Erythroblast (primary cell): Measurements from ENCODE around the gene DPY19L3.

Experiments
- GATA1 ChIP-seq: IDR thresholded peaks from 2 replicates; pipeline ENCODE4 v1.6.1; 2011; ENCODE audit warnings: low read depth, mild to moderate bottlenecking, control low read depth, low read length, moderate library complexity
- POLR2A ChIP-seq: IDR thresholded peaks from 2 replicates; pipeline ENCODE4 v1.6.1; 2011; ENCODE audit warnings: mild to moderate bottlenecking, low read length

DNA sequence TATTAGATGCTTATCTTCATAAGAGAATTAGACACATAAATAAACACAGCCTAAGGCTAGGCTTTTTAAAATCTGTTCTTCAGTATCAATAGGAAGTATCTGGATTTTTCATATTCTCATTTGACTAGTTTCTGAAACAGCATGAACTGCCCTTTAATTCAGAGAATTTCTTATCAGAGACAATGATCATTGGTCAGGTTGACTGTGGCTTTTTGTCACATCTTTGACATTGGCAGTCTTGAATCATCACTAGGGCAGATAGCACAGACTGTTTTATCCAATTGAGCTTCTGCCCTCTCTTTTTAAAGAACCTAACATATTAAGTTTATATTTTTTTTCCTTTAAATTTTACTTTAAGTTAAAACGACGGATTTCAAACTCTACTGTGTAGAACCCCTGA, 59.6 kb downstream of the DPY19L3 start:
- no peak for TF ChIP-seq GATA1
- TF ChIP-seq POLR2A, result no peak
